Brain pericyte (primary cell): ENCODE measurements around the gene PIGW.

Source experiments
- DNase-seq: peaks from one replicate; pipeline ENCODE4 v3.0.0-alpha.2; 2012; ENCODE audit warnings: low read depth, low spot score

PIGW gene, protein sequence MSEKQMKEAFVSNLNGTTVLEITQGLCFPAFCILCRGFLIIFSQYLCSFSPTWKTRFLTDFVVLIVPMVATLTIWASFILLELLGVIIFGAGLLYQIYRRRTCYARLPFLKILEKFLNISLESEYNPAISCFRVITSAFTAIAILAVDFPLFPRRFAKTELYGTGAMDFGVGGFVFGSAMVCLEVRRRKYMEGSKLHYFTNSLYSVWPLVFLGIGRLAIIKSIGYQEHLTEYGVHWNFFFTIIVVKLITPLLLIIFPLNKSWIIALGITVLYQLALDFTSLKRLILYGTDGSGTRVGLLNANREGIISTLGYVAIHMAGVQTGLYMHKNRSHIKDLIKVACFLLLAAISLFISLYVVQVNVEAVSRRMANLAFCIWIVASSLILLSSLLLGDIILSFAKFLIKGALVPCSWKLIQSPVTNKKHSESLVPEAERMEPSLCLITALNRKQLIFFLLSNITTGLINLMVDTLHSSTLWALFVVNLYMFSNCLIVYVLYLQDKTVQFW

DNA sequence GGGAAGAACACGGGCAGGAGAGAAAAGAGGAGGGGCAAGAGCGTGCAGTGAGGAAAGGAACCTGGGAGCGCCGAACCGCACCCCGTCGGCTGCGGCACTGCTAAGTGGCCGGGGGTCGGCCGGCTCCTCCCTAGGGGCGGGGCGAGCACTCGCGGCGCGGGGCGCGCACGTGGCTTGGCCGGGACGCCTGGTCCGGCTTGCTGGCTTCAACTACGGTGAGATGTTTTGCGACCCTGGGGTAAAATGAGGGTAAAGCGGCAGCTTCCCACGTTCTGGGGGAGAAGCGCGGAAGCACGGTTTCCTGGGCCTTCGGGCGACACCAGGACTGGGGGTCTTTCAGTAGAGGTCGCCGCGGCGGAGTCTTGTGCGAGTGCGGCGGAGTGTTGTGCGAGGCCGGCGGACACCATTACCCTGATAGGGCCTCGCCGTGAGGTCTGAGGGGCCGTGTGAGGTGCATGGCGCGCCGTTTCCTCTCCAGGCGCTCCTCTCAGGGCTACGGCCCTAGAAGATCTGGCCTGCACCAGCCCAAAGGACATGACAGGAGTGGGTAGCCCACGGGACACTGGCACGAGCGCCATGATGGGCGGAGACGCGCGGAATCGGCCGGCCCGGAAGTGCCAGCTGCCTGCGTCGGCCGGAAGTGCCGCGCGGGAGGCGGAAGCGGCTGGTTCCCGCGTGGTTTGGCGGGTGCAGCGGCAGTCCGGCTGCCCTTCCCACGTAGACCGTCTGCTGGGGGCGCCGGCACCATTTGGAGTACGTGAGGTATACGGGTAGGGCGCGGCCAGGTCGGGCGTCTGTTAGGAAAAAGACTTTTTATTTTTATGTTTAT is at the start of gene PIGW, which contains the start of gene MYO19:
Gene PIGW (plus strand): TSS at position 148 of the 829 bp plus-strand sequence. CDS start 2,115 bp downstream, outside the sequence.
Gene MYO19 (minus strand): TSS at position 29 of the 829 bp plus-strand sequence. CDS start 2,330 bp downstream, outside the sequence.
- peak; percentile 65 for DNase-seq

DNA sequence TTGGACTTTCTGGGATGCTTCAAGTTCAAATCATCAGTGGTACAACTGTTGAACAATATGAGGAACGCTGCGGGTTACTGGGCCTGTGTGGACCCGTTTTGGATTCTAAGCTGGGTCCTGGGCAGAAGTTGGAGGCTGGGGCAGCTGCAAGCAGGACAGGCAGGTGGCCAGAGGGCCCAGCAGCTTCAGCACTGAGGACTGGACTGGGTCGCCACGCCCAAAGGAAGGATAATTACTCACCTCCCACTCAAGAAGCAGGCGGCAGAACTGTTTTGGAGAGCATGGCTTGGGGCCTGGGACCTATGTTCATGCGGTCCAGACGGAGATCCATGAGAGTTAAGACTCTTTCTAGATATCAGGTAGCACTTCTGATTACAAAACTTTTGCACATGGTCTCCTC is 49.8 kb upstream of the PIGW start:
- no peak for DNase-seq

DNA sequence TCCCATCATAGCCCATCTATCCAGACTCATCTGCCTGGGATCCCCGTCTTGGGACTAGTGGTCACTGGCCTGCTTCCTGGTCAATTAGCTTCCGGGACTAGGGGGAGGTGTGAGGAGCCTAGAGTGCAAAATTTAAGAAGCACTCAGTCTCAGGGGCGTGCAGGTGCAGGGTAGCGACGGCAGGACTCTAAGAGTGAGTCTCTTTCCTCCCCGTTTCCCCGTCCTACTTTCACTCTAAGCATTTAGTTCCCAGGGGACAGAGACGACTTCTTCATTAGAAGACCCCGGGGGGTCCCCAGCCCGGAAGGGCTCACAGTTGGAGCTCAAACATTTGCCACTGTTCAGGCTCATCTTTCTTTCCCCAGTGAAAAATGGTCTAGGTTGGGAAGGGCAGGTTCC is 49.0 kb upstream of the PIGW start:
- DNase-seq, result no peak

DNA sequence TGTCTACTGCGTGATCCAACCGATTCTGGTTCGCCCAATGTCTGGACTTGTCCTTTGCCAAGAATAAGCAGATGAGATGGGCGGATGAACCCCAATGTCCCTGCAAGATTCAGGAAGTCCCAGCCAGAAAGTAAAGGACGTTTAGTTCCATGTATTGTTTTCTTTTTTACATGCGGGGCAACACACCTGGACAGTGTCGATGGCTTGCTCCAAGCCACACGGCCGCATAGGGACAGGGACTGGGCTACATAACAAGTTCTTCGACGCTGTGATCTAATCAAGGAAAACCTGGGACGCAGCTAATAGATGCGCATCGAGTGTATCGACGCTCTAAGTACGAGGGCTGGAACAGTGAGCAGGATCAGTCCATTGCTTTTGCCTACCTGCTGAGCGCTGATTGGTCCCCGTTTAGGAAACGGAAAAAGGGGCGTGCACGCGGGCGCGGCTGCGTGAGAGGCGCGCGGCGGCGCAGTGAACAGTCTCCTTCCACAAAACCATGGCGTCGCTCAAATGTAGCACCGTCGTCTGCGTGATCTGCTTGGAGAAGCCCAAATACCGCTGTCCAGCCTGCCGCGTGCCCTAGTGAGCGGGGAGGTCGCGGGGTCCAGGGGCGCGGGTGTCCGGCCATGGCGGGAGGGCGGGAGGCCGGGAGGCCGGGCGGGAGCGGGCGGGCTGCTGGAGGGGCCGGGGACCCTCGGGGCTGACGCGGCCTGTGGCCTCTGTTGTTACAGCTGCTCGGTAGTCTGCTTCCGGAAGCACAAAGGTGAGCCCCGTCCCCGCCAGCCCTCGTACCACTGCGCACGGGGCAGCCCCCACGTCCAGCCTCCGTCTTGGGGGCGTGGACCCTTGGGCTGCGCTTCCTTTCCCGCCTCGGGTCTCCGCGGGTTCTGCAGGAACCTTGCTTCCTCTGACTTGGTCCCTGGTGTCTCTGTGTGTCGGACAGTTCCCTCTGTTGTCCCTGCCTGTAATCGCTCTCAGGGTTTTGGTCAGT is 48.3 kb upstream of the PIGW start, which contains the start of gene ZNHIT3:
Gene ZNHIT3 (plus strand): TSS at position 478 of the 991 bp plus-strand sequence. CDS start 19 bp downstream, at position 497.
- peak; percentile 75 for DNase-seq

DNA sequence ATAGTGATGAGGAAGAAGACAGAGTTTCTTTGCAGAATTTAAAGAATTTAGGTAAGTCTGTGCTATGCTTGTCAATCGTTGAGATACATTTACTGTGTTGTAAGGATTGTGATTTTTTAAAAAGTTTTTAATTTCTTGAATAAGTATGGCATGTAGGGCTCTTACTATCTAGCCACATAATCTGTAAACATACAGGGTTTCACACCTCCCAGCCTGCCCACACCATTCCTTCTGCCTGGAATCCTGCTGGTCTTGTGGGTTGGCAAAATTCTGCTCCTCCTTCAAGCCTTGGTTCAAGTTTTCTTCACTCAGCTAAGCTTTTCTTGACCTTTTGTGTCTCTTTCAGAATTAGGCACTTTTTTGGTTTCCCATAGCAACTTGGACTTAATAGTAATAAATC is 40.8 kb upstream of the PIGW start:
- no peak for DNase-seq

DNA sequence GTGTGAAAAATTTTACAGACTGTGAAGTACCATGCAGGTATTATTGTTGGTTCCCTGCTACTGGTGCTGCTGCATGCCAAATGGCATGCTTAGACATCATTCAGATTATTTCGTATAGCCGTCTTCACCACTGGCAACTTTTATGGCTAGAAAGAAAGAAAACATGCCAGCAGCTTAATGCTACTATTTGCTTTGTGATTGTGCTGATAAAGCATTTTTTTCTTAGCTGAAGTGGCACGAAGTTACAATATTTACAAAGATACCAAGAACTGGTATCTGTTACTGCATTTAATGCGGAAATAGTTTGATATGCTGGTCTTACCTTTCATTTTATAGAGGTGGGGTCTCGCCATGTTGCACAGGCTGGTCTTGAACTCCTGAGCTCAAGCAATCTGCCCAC is 40.1 kb upstream of the PIGW start:
- no peak for DNase-seq

DNA sequence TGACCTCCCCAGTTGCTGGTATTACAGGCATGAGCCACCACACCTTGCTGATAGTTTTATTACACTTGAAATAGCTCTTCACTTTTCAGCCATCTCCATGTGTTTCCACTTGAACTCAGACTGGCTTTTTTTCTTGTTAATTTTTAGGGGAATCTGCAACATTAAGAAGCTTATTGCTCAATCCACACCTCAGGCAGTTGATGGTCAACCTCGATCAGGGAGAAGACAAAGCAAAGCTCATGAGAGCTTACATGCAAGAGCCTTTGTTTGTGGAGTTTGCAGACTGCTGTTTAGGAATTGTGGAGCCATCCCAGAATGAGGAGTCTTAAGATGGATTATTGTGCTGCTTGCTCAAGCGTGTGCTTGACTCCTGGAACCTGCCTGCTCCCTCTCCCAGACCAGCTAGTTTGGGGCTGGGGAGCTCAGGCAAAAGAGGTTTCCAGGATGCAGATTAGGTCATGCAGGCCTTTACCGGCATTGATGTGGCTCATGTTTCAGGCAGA is 39.7 kb upstream of the PIGW start:
- no peak for DNase-seq

DNA sequence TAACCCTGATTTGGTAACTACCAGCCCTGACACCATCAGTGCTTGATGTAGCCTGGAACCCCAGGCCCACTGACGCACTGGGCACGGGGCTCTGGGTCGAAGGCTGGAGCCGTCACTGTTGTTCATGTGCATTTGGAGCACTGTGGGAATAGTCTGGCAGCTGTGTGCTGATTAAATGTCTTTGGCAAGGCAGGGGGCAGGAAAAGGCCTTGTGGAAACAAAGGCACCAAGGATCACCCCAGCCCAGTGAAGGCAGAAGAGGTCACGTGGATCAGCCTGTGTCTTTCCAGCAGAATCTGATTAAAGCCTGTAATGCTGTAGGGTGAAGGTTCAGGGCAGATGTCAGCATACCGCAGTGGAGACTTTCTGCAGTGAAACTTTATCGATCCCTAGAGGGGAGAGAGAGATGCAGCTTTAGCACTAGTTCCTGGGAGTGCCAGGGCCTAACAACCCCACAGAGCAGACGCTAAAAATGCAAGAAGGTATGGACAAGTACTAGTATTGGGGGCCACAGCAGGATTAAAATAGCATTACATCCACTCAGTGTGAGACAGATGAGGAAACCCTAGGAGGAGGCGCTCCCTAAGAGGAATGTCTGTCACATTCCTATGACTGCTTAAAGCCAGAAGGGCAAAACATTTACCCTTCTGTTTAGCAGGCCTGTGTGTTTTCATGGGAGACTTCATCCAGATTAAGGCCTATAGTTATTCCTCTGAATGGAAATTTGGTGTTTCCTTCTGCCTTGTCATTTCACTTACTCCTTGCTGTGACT is 38.6 kb upstream of the PIGW start:
- DNase-seq, result no peak

DNA sequence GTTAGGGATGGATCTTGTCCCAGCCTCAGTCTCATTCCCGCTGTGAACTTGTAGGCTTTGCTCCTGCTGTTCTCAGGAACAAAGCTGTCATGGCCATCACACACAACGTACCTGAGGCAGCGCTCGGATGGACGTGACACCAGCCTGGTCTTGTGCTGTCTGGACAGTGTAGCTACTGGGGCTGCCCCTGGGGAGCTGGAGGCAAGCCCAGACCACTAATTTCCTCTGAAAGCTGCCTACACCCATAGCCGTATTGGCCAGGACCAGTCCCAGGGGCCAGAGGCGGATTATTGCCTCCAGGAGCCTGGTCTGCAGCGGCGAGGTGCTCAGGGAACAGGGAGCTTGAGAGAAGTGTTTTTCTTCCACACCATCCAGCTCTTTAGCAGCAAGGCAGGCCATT is 36.6 kb upstream of the PIGW start:
- no peak for DNase-seq

DNA sequence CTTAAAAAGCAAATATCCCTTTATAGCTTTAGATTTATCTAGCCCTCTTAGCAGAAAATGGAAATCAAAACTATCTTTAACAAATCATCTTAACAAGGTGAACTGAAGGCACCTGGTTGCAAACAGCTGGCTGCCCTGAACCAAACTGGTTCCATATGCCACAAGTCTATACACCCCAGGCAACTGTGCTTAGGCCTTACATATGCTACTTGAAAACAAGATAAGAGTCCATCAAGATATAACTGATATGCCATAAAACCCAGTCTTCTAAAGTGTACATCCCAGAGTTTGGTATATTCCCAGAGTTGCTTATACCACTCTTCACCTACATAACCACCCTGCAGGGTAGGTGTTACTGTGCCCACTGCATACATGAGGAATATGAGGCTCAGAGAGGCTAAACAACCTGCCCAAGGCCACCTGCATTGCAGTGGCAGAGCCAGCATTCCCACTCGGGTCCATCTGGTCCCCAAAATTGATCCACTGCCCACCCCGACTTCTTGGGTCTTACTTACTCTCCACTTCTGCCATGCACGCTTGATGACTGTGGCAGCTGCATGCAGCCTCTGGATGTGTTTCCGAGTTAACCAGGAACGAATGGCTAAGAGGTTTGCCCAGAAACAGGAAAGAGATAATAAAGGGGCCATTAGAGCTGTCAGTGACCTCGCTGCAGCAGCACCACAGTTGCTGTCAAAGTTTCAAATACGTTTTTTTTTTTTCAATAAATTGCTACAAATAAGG is 36.1 kb upstream of the PIGW start:
- DNase-seq, result no peak

DNA sequence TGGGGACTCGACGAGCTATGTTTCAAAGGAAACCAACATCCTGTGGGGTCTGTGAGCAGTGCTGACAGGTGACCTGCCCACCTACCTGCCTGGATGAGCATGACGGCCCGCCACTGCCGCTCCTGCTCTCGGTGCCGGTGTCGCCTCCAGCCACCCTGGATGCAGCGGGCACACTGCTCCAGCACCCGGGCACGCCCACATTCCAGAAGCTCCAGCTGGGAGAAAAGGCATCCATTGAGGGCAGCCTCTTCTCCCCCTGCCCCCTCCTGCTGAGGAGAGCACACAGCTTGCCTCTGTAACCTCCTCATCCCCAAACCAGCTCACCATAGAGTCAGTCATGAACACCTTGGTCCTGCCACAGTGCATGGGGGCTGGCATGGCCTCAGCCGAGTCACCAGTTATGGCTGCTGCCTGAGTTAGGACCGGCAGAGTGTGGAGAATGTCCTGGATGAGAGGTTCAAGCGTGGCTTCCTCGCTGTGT is 34.0 kb upstream of the PIGW start:
- DNase-seq, result no peak

DNA sequence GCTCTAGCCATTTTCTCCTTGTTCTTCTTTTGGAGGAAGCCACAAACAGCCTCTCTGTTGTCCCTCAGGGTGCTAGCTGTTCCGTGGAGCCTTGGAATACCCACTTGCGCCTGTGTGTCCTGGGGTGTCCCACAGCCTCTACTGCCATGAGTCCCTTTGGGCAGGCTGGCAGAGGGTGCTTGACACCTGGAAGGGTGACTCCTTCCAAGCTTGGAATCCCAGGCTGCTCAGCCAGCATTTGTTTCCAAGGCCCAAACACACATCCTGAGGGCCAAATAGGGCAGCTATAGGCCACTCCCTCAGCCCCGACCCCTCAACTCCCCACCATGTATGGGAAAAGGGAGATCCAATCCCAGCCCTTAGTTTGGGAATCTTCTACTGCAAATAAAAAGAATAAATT is 33.4 kb upstream of the PIGW start:
- DNase-seq, result no peak

DNA sequence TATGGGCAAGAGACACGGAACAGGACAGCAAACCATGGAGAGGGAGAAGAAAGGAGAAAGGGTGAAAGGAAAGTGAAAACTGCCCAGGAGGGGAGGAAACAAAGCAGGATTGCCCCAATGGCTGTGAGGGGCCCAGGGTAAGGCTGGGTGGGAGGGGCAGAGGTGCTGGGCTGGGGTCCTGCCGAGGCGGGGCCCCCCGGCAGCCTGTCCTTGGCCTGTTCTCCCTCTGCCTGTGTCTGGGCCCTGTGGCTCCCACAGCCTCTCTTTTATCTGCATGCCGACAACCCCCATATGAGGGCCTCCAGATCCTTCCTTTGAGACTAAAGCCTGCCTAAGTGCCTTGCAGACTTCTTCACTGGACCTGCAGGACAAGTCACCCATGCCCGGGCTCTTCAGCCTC is 32.8 kb upstream of the PIGW start:
- DNase-seq, result no peak

DNA sequence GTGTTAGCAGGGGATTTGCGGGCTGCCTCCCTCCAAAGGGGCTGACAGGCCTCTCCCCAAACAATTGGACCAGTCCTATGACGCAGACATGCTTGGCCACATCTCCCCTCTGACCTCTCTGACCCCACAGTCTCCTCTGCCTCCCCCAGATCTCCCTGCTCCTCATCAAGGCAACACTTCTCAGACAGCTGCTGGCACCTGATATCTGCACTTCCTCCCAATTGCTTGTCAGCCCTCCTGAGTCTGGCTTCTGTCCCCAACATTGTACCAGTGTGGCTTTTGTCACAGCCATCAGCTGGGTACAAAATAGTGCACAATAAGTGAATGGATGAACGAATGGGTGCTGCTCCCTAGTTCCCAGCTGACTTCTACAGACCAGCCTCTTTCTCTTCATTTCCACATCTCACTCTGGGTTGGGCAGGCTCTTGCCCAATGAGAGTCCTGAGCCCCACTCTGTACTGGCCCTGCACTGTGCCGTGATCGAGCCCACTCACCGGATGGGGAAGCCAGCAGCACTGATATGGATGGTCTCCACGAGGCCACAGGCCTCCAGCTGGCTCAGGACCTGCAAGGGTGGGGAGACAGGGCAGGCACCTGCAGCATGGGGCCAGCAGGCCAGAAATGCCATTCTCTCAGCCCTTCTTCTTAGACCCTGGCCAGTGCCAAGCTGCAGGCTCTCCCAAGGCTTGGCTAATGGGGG is 31.2 kb upstream of the PIGW start:
- DNase-seq, result no peak

DNA sequence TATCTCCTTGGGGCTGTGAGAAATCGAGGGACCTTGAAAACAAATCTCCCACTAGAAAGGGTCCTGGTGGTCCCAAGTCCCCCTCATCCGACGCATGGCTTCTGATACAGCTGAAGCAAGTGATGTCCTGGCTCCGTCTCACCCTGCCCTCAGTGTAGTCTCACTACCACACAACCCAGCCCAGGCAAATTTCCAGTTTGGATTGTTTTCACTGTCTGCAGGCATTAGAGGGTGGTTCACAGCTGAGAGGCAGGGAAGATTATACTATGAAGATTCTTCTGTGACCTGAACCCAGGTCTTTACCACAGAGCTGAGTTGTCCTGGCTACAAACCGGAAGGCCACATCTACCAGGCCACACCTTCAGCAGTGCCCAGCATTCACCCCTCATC is 30.6 kb upstream of the PIGW start:
- DNase-seq, result no peak

DNA sequence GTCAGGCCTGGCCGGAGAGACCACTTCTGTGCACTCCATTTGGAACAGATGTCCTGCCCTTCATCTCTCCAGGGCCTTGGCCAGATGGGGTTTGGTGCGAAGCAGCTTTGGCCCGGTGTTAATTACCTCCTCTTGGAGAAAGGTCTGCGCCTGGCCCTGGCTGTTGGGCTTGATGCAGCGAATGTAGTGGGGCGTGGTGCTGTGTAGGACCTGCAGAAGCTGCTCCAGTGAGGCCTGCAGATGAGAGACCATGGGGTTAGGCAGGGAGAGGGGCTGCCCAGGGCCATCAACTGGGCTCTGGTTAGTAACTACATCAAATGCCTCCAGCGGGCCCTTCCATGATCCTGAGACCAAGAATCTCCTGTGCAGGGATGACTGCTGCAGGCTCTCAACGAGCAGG is 29.6 kb upstream of the PIGW start:
- DNase-seq, result no peak

DNA sequence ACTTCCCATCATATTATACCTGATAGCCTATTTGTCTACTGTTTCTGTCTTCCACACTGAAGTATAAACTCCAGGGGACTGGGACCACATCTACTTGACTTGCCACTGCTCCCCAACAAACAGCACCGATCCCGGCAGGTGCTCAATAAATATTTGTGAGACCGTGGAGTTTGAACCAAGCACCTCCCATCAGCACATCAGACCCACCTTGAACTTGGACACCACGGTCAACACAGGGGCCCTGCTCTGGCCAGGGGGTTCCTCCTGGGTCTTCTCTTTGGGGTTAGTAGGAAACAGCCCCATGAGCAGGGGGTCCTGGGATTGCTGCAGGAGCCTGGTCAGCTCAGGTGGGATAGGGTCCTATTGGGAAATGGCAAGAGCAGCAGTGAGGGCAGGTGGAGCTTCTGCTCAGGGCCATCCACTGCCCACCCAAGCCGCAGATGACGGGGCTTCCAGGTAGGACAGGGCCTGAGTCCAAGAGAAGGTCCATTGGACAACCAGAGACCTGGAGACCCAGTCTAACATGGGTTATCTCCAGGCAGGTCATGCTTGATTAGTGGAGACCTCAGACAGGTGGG is 28.4 kb upstream of the PIGW start:
- DNase-seq, result no peak

DNA sequence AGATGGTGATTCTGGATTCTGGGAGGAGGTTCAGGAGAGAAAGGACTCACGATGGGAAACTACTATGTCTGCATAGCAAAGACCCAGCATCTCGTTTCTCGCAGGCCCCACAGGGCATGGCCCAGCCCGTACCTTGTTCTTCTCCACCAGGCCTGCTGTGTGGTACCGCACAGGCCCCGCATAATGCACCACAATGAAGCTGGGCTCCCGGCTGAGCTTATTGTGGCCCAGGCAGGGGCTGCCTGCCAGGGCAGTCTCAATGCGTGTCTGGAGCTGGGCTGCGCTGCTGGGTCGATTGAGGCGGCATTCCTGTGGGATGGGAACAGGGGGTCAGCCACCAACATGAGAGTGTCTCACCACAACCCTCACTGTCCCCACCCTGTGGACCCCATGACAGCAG is 28.0 kb upstream of the PIGW start:
- DNase-seq, result no peak
